Measurements from ENCODE around the gene ETV3L. TPM values are rescaled to one million over a fixed set of nuclear protein-coding genes. Genes with fewer than 3 reads are reported as not detected.

ETV3L gene
- total and polyA plus RNA-seq, 2 experiments from 2014 or later = not detected

- H3K4me2 ChIP-seq = no peak overlapping the region
- no peak overlapping the region for H3K4me3 ChIP-seq
- H3F3A ChIP-seq (replicated peaks; ENCODE audit: low read depth) = no peaks in the 10 kb centered on the region
- no peak overlapping the region for H3K4me3 Mint-ChIP-seq
- peaks cover 8% of the 10 kb centered on the region; the same call in 1 of the 2 replicates for H3K4me1 ChIP-seq (ENCODE audit: insufficient read depth)
- no peak overlapping the region for H3K27ac ChIP-seq (ENCODE audit: low read depth)
- H3K27me3 Mint-ChIP-seq (ENCODE audit: insufficient read depth, low read depth, poor library complexity) = peaks cover 18% of the 10 kb centered on the region
- no peaks in the 10 kb centered on the region for H3K9me3 Mint-ChIP-seq
- peaks cover 9% of the 10 kb centered on the region for H3K4me1 Mint-ChIP-seq
- H3K27me3 ChIP-seq (ENCODE audit: insufficient read depth) = no peaks in the 10 kb centered on the region
- TF ChIP-seq, protein P1, sequence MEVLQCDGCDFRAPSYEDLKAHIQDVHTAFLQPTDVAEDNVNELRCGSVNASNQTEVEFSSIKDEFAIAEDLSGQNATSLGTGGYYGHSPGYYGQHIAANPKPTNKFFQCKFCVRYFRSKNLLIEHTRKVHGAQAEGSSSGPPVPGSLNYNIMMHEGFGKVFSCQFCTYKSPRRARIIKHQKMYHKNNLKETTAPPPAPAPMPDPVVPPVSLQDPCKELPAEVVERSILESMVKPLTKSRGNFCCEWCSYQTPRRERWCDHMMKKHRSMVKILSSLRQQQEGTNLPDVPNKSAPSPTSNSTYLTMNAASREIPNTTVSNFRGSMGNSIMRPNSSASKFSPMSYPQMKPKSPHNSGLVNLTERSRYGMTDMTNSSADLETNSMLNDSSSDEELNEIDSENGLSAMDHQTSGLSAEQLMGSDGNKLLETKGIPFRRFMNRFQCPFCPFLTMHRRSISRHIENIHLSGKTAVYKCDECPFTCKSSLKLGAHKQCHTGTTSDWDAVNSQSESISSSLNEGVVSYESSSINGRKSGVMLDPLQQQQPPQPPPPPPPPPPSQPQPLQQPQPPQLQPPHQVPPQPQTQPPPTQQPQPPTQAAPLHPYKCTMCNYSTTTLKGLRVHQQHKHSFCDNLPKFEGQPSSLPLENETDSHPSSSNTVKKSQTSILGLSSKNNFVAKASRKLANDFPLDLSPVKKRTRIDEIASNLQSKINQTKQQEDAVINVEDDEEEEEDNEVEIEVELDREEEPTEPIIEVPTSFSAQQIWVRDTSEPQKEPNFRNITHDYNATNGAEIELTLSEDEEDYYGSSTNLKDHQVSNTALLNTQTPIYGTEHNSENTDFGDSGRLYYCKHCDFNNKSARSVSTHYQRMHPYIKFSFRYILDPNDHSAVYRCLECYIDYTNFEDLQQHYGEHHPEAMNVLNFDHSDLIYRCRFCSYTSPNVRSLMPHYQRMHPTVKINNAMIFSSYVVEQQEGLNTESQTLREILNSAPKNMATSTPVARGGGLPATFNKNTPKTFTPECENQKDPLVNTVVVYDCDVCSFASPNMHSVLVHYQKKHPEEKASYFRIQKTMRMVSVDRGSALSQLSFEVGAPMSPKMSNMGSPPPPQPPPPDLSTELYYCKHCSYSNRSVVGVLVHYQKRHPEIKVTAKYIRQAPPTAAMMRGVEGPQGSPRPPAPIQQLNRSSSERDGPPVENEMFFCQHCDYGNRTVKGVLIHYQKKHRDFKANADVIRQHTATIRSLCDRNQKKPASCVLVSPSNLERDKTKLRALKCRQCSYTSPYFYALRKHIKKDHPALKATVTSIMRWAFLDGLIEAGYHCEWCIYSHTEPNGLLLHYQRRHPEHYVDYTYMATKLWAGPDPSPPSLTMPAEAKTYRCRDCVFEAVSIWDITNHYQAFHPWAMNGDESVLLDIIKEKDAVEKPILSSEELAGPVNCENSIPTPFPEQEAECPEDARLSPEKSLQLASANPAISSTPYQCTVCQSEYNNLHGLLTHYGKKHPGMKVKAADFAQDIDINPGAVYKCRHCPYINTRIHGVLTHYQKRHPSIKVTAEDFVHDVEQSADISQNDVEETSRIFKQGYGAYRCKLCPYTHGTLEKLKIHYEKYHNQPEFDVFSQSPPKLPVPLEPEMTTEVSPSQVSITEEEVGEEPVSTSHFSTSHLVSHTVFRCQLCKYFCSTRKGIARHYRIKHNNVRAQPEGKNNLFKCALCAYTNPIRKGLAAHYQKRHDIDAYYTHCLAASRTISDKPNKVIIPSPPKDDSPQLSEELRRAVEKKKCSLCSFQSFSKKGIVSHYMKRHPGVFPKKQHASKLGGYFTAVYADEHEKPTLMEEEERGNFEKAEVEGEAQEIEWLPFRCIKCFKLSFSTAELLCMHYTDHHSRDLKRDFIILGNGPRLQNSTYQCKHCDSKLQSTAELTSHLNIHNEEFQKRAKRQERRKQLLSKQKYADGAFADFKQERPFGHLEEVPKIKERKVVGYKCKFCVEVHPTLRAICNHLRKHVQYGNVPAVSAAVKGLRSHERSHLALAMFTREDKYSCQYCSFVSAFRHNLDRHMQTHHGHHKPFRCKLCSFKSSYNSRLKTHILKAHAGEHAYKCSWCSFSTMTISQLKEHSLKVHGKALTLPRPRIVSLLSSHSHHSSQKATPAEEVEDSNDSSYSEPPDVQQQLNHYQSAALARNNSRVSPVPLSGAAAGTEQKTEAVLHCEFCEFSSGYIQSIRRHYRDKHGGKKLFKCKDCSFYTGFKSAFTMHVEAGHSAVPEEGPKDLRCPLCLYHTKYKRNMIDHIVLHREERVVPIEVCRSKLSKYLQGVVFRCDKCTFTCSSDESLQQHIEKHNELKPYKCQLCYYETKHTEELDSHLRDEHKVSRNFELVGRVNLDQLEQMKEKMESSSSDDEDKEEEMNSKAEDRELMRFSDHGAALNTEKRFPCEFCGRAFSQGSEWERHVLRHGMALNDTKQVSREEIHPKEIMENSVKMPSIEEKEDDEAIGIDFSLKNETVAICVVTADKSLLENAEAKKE (CRISPR knock-in tag; IDR thresholded peaks at IDR 0.05) = no peak
- TF ChIP-seq, protein P2, sequence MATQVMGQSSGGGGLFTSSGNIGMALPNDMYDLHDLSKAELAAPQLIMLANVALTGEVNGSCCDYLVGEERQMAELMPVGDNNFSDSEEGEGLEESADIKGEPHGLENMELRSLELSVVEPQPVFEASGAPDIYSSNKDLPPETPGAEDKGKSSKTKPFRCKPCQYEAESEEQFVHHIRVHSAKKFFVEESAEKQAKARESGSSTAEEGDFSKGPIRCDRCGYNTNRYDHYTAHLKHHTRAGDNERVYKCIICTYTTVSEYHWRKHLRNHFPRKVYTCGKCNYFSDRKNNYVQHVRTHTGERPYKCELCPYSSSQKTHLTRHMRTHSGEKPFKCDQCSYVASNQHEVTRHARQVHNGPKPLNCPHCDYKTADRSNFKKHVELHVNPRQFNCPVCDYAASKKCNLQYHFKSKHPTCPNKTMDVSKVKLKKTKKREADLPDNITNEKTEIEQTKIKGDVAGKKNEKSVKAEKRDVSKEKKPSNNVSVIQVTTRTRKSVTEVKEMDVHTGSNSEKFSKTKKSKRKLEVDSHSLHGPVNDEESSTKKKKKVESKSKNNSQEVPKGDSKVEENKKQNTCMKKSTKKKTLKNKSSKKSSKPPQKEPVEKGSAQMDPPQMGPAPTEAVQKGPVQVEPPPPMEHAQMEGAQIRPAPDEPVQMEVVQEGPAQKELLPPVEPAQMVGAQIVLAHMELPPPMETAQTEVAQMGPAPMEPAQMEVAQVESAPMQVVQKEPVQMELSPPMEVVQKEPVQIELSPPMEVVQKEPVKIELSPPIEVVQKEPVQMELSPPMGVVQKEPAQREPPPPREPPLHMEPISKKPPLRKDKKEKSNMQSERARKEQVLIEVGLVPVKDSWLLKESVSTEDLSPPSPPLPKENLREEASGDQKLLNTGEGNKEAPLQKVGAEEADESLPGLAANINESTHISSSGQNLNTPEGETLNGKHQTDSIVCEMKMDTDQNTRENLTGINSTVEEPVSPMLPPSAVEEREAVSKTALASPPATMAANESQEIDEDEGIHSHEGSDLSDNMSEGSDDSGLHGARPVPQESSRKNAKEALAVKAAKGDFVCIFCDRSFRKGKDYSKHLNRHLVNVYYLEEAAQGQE (IDR thresholded peaks at IDR 0.05; ENCODE audit: unreplicated experiment) = no peak
- no peaks in the 10 kb centered on the region for H3K79me2 ChIP-seq (replicated peaks; ENCODE audit: insufficient read depth)
- H3K9me2 ChIP-seq (ENCODE audit: insufficient read depth) = no peaks in the 10 kb centered on the region
- no peaks in the 10 kb centered on the region; the same call in 2 of the 3 replicates for H3K36me3 Mint-ChIP-seq (ENCODE audit: low read depth)
- ATAC-seq (no peak), DNase-seq (ENCODE audit: low spot score) (no peak)
- no peaks in the 10 kb centered on the region for H3K36me3 ChIP-seq (ENCODE audit: insufficient read depth)
- H4K20me1 ChIP-seq (replicated peaks; ENCODE audit: insufficient read depth) = no peaks in the 10 kb centered on the region
- no peak overlapping the region for H3K27ac Mint-ChIP-seq
- no peak overlapping the region for H2AFZ ChIP-seq
Measured at GRCh38 chr1:157095551-157095950, 4.1 kb downstream of the ETV3L start.
